Mucosa of rectum (tissue), 2 donors: ENCODE results near the gene IL1RAPL1.

Source experiments
- H3K27ac ChIP-seq, 2 donors: one replicate each; pipeline ENCODE4 v1.7.0; 2013; ENCODE audit warnings: inconsistent platforms in 2 of 2, low read depth in 2 of 2, low read length in 2 of 2
- H3K27me3 ChIP-seq, 2 donors: one replicate each; pipeline ENCODE4 v1.7.0; 2013; ENCODE audit warnings: low read length in 2 of 2; ENCODE audit not compliant: control insufficient read depth in 2 of 2, insufficient read depth in 2 of 2
- H3K36me3 ChIP-seq, 2 donors: one replicate each; pipeline ENCODE4 v1.7.0; 2013; ENCODE audit warnings: low read length in 2 of 2; ENCODE audit not compliant: control insufficient read depth in 2 of 2, insufficient read depth in 2 of 2
- H3K4me1 ChIP-seq, 2 donors: one replicate each; pipeline ENCODE4 v1.7.0; 2013; ENCODE audit warnings: low read length in 2 of 2, mild to moderate bottlenecking in 1 of 2; ENCODE audit not compliant: control insufficient read depth in 2 of 2, insufficient read depth in 2 of 2
- H3K4me3 ChIP-seq, 2 donors: one replicate each; pipeline ENCODE4 v1.7.0; 2013; ENCODE audit warnings: low read length in 2 of 2
- H3K9ac ChIP-seq, 2 donors: one replicate each; pipeline ENCODE4 v1.7.0; 2013; ENCODE audit warnings: low read length in 2 of 2, low read depth in 1 of 2, mild to moderate bottlenecking in 1 of 2
- H3K9me3 ChIP-seq, 2 donors: one replicate each; pipeline ENCODE4 v1.7.0; 2013; ENCODE audit warnings: low read length in 2 of 2; ENCODE audit not compliant: control insufficient read depth in 2 of 2
- donor health status: healthy.
- donor health status: Normal muscosa, but diverticular disease.

The IL1RAPL1 gene

GRCh38 chrX:29461039-29461438, 873.8 kb downstream of the IL1RAPL1 start:
- Histone ChIP-seq H3K9me3 (no peaks in the 10 kb centered on the region), H3K27ac (no peak overlapping the region), H3K4me1 (no peaks in the 10 kb centered on the region), H3K4me3 (no peak overlapping the region), H3K9ac (no peak overlapping the region), H3K36me3 (no peaks in the 10 kb centered on the region), H3K27me3 (no peaks in the 10 kb centered on the region)

GRCh38 chrX:29466456-29466855, 879.2 kb downstream of the IL1RAPL1 start:
- Histone ChIP-seq H3K9ac (no peak overlapping the region), H3K36me3 (no peaks in the 10 kb centered on the region), H3K9me3 (no peaks in the 10 kb centered on the region), H3K4me1 (no peaks in the 10 kb centered on the region), H3K27me3 (no peaks in the 10 kb centered on the region), H3K27ac (no peak overlapping the region), H3K4me3 (no peak overlapping the region)

- no peak overlapping the region for H3K27ac ChIP-seq
- no peak overlapping the region for H3K4me3 ChIP-seq
- no peak overlapping the region for H3K9ac ChIP-seq
- H3K36me3 ChIP-seq: no peaks in the 10 kb centered on the region
- H3K9me3 ChIP-seq: no peaks in the 10 kb centered on the region
- H3K27me3 ChIP-seq: no peaks in the 10 kb centered on the region
- H3K4me1 ChIP-seq: no peaks in the 10 kb centered on the region
Measured at GRCh38 chrX:29468911-29469494, 881.8 kb downstream of the IL1RAPL1 start.

GRCh38 chrX:29470030-29470429, 882.8 kb downstream of the IL1RAPL1 start:
- Histone ChIP-seq H3K36me3 (no peaks in the 10 kb centered on the region), H3K9me3 (no peaks in the 10 kb centered on the region), H3K4me3 (no peak overlapping the region), H3K9ac (no peak overlapping the region), H3K27ac (no peak overlapping the region), H3K4me1 (no peaks in the 10 kb centered on the region), H3K27me3 (no peaks in the 10 kb centered on the region)

GRCh38 chrX:29471829-29472228, 884.6 kb downstream of the IL1RAPL1 start:
- Histone ChIP-seq H3K9me3 (no peaks in the 10 kb centered on the region), H3K4me1 (no peaks in the 10 kb centered on the region), H3K9ac (no peak overlapping the region), H3K4me3 (no peak overlapping the region), H3K36me3 (no peaks in the 10 kb centered on the region), H3K27me3 (no peaks in the 10 kb centered on the region), H3K27ac (no peak overlapping the region)

GRCh38 chrX:29477878-29478277, 890.6 kb downstream of the IL1RAPL1 start:
- no peaks in the 10 kb centered on the region for H3K4me1 ChIP-seq

GRCh38 chrX:29478336-29479069, 891.3 kb downstream of the IL1RAPL1 start:
- Histone ChIP-seq H3K36me3 (no peaks in the 10 kb centered on the region), H3K27ac (no peak overlapping the region), H3K9me3 (no peaks in the 10 kb centered on the region), H3K27me3 (no peaks in the 10 kb centered on the region), H3K9ac (no peak overlapping the region), H3K4me3 (no peak overlapping the region), H3K4me1 (no peaks in the 10 kb centered on the region)

More at GRCh38 chrX:29477878-29478277, 890.6 kb downstream of the IL1RAPL1 start:
- H3K27ac ChIP-seq: no peak overlapping the region
- H3K4me3 ChIP-seq: no peak overlapping the region
- no peaks in the 10 kb centered on the region for H3K27me3 ChIP-seq
- H3K9me3 ChIP-seq: no peaks in the 10 kb centered on the region
- no peak overlapping the region for H3K9ac ChIP-seq
- H3K36me3 ChIP-seq: no peaks in the 10 kb centered on the region

GRCh38 chrX:29487214-29487613, 900.0 kb downstream of the IL1RAPL1 start:
- Histone ChIP-seq H3K4me1 (no peaks in the 10 kb centered on the region), H3K4me3 (no peak overlapping the region), H3K9ac (no peak overlapping the region), H3K36me3 (no peaks in the 10 kb centered on the region), H3K27me3 (no peaks in the 10 kb centered on the region), H3K27ac (no peak overlapping the region), H3K9me3 (no peaks in the 10 kb centered on the region)

- Histone ChIP-seq H3K4me3 (no peak overlapping the region), H3K4me1 (no peaks in the 10 kb centered on the region), H3K9me3 (no peaks in the 10 kb centered on the region), H3K27me3 (no peaks in the 10 kb centered on the region), H3K27ac (no peak overlapping the region), H3K36me3 (no peaks in the 10 kb centered on the region), H3K9ac (no peak overlapping the region)
Measured at GRCh38 chrX:29487714-29488113, 900.5 kb downstream of the IL1RAPL1 start.

GRCh38 chrX:29488919-29489318, 901.7 kb downstream of the IL1RAPL1 start:
- no peaks in the 10 kb centered on the region for H3K4me1 ChIP-seq
- no peaks in the 10 kb centered on the region for H3K9me3 ChIP-seq
- H3K27ac ChIP-seq: no peak overlapping the region
- no peak overlapping the region for H3K4me3 ChIP-seq
- H3K27me3 ChIP-seq: no peaks in the 10 kb centered on the region
- no peak overlapping the region for H3K9ac ChIP-seq
- H3K36me3 ChIP-seq: no peaks in the 10 kb centered on the region
